ENCODE measurements around the gene SRBD1. TPM values are rescaled to one million over a fixed set of nuclear protein-coding genes. Genes with fewer than 3 reads are reported as not detected.
A peak's percentile ranks its signal among the peaks of the same experiment; 100 is the strongest.

Gene SRBD1
- total RNA-seq, 1 donor from 2014 or later = 19.3 TPM

DNA sequence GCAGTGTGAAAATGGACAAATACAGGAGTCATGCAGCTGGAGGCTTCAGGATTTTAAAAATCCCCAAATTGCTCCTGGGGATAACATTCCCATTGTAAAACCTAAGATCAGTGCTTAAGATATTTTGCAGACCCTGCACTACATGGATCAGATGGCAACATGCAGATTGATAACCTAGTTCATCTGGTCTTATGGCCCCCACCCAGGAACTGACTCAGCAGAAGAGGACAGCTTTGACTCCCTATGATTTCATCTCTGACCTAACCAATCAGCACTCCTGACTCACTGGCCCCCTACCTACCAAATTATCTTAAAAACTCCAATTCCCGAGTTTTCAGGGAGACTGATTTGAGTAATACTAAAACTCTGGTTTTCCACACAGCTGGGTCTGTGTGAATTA is 20.0 kb downstream of the SRBD1 start:
- H3K36me3 Mint-ChIP-seq = peaks cover 19% of the 10 kb centered on the region
- H3K27ac Mint-ChIP-seq = no peak overlapping the region
- TF ChIP-seq, protein P1, sequence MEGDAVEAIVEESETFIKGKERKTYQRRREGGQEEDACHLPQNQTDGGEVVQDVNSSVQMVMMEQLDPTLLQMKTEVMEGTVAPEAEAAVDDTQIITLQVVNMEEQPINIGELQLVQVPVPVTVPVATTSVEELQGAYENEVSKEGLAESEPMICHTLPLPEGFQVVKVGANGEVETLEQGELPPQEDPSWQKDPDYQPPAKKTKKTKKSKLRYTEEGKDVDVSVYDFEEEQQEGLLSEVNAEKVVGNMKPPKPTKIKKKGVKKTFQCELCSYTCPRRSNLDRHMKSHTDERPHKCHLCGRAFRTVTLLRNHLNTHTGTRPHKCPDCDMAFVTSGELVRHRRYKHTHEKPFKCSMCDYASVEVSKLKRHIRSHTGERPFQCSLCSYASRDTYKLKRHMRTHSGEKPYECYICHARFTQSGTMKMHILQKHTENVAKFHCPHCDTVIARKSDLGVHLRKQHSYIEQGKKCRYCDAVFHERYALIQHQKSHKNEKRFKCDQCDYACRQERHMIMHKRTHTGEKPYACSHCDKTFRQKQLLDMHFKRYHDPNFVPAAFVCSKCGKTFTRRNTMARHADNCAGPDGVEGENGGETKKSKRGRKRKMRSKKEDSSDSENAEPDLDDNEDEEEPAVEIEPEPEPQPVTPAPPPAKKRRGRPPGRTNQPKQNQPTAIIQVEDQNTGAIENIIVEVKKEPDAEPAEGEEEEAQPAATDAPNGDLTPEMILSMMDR (conservative IDR thresholded peaks at IDR 0.05) = no peak
- DNase-seq (ENCODE audit: extremely low spot score, unreplicated experiment) = no peak
- no peak overlapping the region for H3K4me3 Mint-ChIP-seq
- H3K4me1 Mint-ChIP-seq (ENCODE audit: unreplicated experiment) = peaks cover 10% of the 10 kb centered on the region
- H3K27me3 Mint-ChIP-seq = no peaks in the 10 kb centered on the region
- no peaks in the 10 kb centered on the region for H3K9me3 Mint-ChIP-seq

DNA sequence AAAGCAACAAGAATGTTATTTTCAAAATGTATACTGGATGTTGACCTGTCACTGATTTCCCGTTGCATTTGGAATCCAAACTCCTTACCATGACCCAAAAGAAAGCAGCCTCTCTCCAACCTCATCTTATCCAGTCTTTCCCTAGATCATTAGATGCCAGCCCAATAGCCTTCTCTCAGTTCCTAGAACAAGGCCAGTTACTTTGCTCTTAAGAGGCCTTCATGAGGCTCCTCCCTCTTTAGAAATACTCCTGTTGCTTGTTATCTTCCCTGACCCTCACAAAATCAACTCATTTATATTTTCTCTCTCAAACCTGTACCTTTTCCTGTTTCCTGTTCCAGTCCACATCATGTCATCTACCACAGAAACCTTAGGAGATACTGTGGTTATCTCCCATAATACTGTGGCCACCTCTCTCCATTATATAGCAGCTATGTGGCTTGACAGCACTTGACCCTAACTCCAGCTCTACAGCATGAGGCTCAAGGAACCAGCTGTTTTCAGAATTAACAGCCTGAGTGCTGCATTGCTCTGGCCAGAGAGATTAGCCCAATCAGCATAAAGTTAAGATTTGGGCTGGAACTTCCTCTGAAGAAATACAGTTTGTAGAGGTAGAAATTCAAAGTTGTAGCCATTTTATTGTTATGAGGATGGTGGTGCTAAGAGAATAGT is 22.8 kb downstream of the SRBD1 start:
- Mint-ChIP-seq H3K4me1 (ENCODE audit: unreplicated experiment) (peaks cover 10% of the 10 kb centered on the region), H3K4me3 (no peak overlapping the region), H3K27ac (no peak overlapping the region), H3K27me3 (no peaks in the 10 kb centered on the region), H3K9me3 (no peaks in the 10 kb centered on the region), H3K36me3 (peaks cover 14% of the 10 kb centered on the region)
- DNase-seq (ENCODE audit: extremely low spot score, unreplicated experiment) = no peak
- TF ChIP-seq, protein P1 (conservative IDR thresholded peaks at IDR 0.05) = no peak

DNA sequence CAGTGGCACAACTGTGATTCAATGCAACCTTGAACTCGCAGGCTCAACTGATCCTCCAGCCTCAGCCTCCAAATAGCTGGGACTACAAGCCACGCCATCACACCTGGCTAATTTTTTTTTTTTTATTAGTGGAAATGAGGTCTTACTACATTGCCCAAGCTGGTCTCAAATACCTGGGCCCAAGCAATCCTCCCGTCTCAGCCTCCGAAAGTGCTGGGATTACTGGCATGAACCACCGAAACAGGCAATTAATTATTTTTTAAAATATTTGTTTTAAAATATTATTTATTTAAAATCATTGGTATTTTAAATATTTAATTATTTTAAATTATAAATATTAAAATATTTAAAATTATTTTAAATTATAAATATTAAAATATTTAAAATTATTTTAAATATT is 24.5 kb downstream of the SRBD1 start:
- no peak for DNase-seq (ENCODE audit: extremely low spot score, unreplicated experiment)
- no peaks in the 10 kb centered on the region for H3K27me3 Mint-ChIP-seq
- no peaks in the 10 kb centered on the region for H3K9me3 Mint-ChIP-seq
- H3K36me3 Mint-ChIP-seq = peaks cover 11% of the 10 kb centered on the region
- TF ChIP-seq, protein P1 (conservative IDR thresholded peaks at IDR 0.05) = no peak
- peaks cover 6% of the 10 kb centered on the region for H3K4me1 Mint-ChIP-seq (ENCODE audit: unreplicated experiment)
- no peak overlapping the region for H3K27ac Mint-ChIP-seq
- H3K4me3 Mint-ChIP-seq = no peak overlapping the region

DNA sequence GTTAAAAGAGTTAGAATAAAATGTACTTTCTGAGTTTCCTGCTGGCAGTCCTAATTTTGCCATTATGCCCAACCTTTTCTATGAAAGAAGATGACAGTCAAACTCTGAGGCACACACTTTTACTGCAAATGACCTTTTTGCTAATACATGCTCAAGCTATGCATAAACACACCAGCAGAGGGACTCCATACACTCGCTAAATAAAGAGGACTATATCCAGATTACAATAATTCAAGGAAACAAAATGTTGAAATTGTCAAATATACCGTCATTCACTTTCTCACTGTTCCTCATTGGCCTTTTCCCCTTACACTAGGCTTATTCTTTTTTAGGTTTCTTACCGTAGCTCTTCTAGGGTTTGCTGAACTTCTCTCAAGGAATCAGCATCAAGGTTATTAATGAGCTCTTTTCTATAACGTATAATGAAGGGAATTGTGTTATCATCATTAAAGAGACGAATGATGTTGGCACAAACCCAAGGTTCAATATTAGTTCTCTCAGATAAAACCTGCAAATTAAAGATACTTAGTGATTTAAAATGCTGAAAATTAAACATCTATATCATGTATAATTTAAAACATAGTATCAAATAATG is 25.7 kb downstream of the SRBD1 start:
- Mint-ChIP-seq H3K36me3 (peaks cover 9% of the 10 kb centered on the region), H3K4me3 (no peak overlapping the region), H3K27ac (no peak overlapping the region), H3K27me3 (no peaks in the 10 kb centered on the region), H3K9me3 (no peaks in the 10 kb centered on the region), H3K4me1 (ENCODE audit: unreplicated experiment) (peaks cover 6% of the 10 kb centered on the region)
- TF ChIP-seq, protein P1 (conservative IDR thresholded peaks at IDR 0.05) = peak; percentile 81
- DNase-seq (ENCODE audit: extremely low spot score, unreplicated experiment) = no peak

DNA sequence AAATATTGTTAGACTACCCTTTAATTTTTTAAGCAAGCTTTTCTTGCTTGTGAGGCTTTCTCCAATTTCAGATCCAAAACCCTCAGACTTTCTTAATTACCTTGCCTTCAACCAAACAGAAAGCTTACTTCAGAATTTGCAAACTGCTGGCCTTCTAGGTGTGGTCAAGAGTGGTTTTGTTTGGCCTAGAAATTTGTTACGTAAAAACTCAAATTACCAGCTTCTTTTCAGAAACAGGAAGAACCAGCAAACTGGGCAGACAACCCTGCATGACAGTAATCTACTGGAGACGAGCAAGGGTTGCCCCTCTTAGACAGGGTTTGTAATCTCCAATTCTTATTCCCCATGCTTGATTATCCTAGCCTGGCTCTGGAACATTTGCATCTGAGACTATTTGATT is 27.1 kb downstream of the SRBD1 start:
- Mint-ChIP-seq H3K27ac (peak overlapping the region; percentile 57), H3K9me3 (no peaks in the 10 kb centered on the region), H3K4me3 (no peak overlapping the region), H3K27me3 (no peaks in the 10 kb centered on the region), H3K36me3 (peaks cover 9% of the 10 kb centered on the region), H3K4me1 (ENCODE audit: unreplicated experiment) (peaks cover 6% of the 10 kb centered on the region)
- TF ChIP-seq, protein P1 (conservative IDR thresholded peaks at IDR 0.05) = no peak
- DNase-seq (ENCODE audit: extremely low spot score, unreplicated experiment) = no peak
